H1 (cell line): ENCODE data around the gene CDKN2AIP. TPM values are rescaled to one million over a fixed set of nuclear protein-coding genes. Genes with fewer than 3 reads are reported as not detected.

ENCODE experiments used
- CTCF ChIA-PET: fragments of 300-600 bp; sonication (Branson Sonifier 250); formaldehyde crosslinking; loops from one replicate; lab custom pipeline; 2021; ENCODE audit not compliant: partially characterized antibody; lab: Charles Lee
- POLR2A ChIA-PET: fragments of 300-600 bp; sonication (Branson Sonifier 250); formaldehyde crosslinking; loops from one replicate; lab custom pipeline; 2021; ENCODE audit warnings: inconsistent platforms; ENCODE audit not compliant: partially characterized antibody; lab: Charles Lee
- DNase-seq, 2 experiments: peaks; one replicate each; pipeline versions ENCODE4 v3.0.0 to v3.0.0-alpha.2; 2010 to 2022; ENCODE audit warnings: low spot score in 2 of 2, low read depth in 1 of 2, mixed read lengths in 1 of 2
- FAIRE-seq: peaks from 2 replicates; lab custom pipeline; 2011; peaks lifted over from hg19 to GRCh38; lab: Jason Lieb, UNC
- H2AFZ ChIP-seq: 2 replicates; pipeline ENCODE4 v1.8.1; 2012; ENCODE audit warnings: low read length, inconsistent platforms
- H2AK5ac ChIP-seq: 2 replicates; pipeline ENCODE4 v1.6.1; 2013; ENCODE audit warnings: low read depth, low read length
- H2BK120ac ChIP-seq: replicated peaks from 2 replicates; pipeline ENCODE3; 2013; ENCODE audit warnings: low read depth, low read length, inconsistent platforms
- H2BK12ac ChIP-seq: 2 replicates; pipeline ENCODE4 v1.6.1; 2013; ENCODE audit warnings: low read depth, low read length
- H2BK15ac ChIP-seq: 2 replicates; pipeline ENCODE4 v1.6.1; 2013; ENCODE audit warnings: low read length
- H2BK20ac ChIP-seq: 2 replicates; pipeline ENCODE4 v1.6.1; 2013; ENCODE audit warnings: low read length
- H2BK5ac ChIP-seq: 2 replicates; pipeline ENCODE4 v1.6.1; 2013; ENCODE audit warnings: low read depth, low read length
- H3K14ac ChIP-seq: 2 replicates; pipeline ENCODE4 v1.6.1; 2013; ENCODE audit warnings: inconsistent platforms; ENCODE audit not compliant: insufficient read length
- H3K18ac ChIP-seq: 2 replicates; pipeline ENCODE4 v1.6.1; 2013; ENCODE audit warnings: low read length; ENCODE audit errors: extremely low read depth
- H3K23ac ChIP-seq: 2 replicates; pipeline ENCODE4 v1.6.1; 2013; ENCODE audit warnings: inconsistent platforms; ENCODE audit not compliant: insufficient read length
- H3K23me2 ChIP-seq: 2 replicates; pipeline ENCODE4 v1.6.1; 2013; ENCODE audit warnings: low read depth, low read length
- H3K27ac ChIP-seq: 2 replicates; pipeline ENCODE4 v1.6.1; 2011; ENCODE audit warnings: low read depth, low read length, inconsistent platforms
- H3K27me3 ChIP-seq, 4 experiments: replicated peaks in 1 of 4; 1 replicate in 1 of 4; 2 replicates in 3 of 4; pipeline versions ENCODE4 v1.6.1 to v1.8.1; 2011 to 2013; ENCODE audit warnings: low read length in 3 of 4, mild to moderate bottlenecking in 3 of 4, inconsistent platforms in 2 of 4, mixed read lengths in 2 of 4, moderate library complexity in 1 of 4; ENCODE audit not compliant: control insufficient read depth in 3 of 4, insufficient read depth in 3 of 4; ENCODE audit errors: extremely low read depth in 1 of 4
- H3K36me3 ChIP-seq, 4 experiments: 2 replicates each; pipeline versions ENCODE4 v1.6.1 to v1.8.1; 2011 to 2013; ENCODE audit warnings: mild to moderate bottlenecking in 4 of 4, low read length in 3 of 4, moderate library complexity in 2 of 4, control low read depth in 1 of 4, inconsistent platforms in 1 of 4; ENCODE audit not compliant: insufficient read depth in 4 of 4, control insufficient read depth in 2 of 4
- H3K4ac ChIP-seq: replicated peaks from 2 replicates; pipeline ENCODE3; 2013; ENCODE audit warnings: low read length, low read depth, mixed read lengths, inconsistent platforms; ENCODE audit not compliant: insufficient read length
- H3K4me1 ChIP-seq, 4 experiments: replicated peaks in 1 of 4; 1 replicate in 1 of 4; 2 replicates in 3 of 4; pipeline versions ENCODE4 v1.6.1 to v1.8.1; 2011 to 2013; ENCODE audit warnings: low read length in 3 of 4, inconsistent platforms in 2 of 4, mixed read lengths in 1 of 4; ENCODE audit not compliant: insufficient read depth in 4 of 4, control insufficient read depth in 3 of 4
- H3K4me2 ChIP-seq, 2 experiments: 2 replicates each; pipeline versions ENCODE4 v1.6.1 to v1.8.1; 2011 to 2013; ENCODE audit warnings: low read depth in 2 of 2, low read length in 2 of 2, control low read depth in 1 of 2, inconsistent platforms in 1 of 2, mild to moderate bottlenecking in 1 of 2; ENCODE audit not compliant: insufficient read depth in 1 of 2
- H3K4me3 ChIP-seq, 4 experiments: fragments of 200-600, 300-600 bp in 1 of 4; sonication (generic), shearing (Covaris generic), sonication (Bioruptor Twin) in 1 of 4; 2 replicates each; pipeline versions ENCODE4 v1.5.1 to v1.8.1; 2011 to 2016; ENCODE audit warnings: low read length in 4 of 4, low read depth in 3 of 4, control low read depth in 2 of 4, inconsistent platforms in 2 of 4, mild to moderate bottlenecking in 2 of 4, mixed read lengths in 1 of 4, moderate library complexity in 1 of 4; ENCODE audit not compliant: insufficient read depth in 2 of 4; ENCODE audit errors: extremely low read depth in 1 of 4
- H3K56ac ChIP-seq: replicated peaks from 2 replicates; pipeline ENCODE3; 2013; ENCODE audit warnings: low read depth, mild to moderate bottlenecking, mixed read lengths, low read length, inconsistent platforms; ENCODE audit not compliant: insufficient read length
- H3K79me1 ChIP-seq: 2 replicates; pipeline ENCODE4 v1.6.1; 2013; ENCODE audit warnings: low read depth, low read length, control low read depth
- H3K79me2 ChIP-seq, 2 experiments: 2 replicates each; pipeline versions ENCODE4 v1.6.1 to v1.8.1; 2012 to 2013; ENCODE audit warnings: low read length in 2 of 2, mild to moderate bottlenecking in 2 of 2, inconsistent platforms in 1 of 2; ENCODE audit not compliant: insufficient read depth in 2 of 2, control insufficient read depth in 1 of 2
- H3K9ac ChIP-seq, 4 experiments: replicated peaks in 1 of 4; 1 replicate in 1 of 4; 2 replicates in 3 of 4; pipeline versions ENCODE4 v1.6.1 to v1.8.1; 2011 to 2013; ENCODE audit warnings: low read depth in 3 of 4, low read length in 3 of 4, control low read depth in 2 of 4, mild to moderate bottlenecking in 2 of 4, moderate library complexity in 2 of 4, inconsistent platforms in 1 of 4; ENCODE audit errors: extremely low read depth in 1 of 4
- H3K9me3 ChIP-seq, 2 experiments: 2 replicates each; pipeline versions ENCODE4 v1.6.1 to v1.8.1; 2012 to 2013; ENCODE audit warnings: mild to moderate bottlenecking in 2 of 2, moderate library complexity in 2 of 2, control low read depth in 1 of 2, inconsistent platforms in 1 of 2, low read depth in 1 of 2, low read length in 1 of 2, mixed read lengths in 1 of 2; ENCODE audit not compliant: insufficient read depth in 2 of 2
- H4K20me1 ChIP-seq, 2 experiments: replicated peaks in 1 of 2; 2 replicates each; pipeline versions ENCODE3 to v1.8.1; 2011 to 2013; ENCODE audit warnings: inconsistent platforms in 2 of 2, low read length in 2 of 2, mild to moderate bottlenecking in 1 of 2; ENCODE audit not compliant: insufficient read depth in 2 of 2, control insufficient read depth in 1 of 2
- H4K5ac ChIP-seq: 2 replicates; pipeline ENCODE4 v1.6.1; 2013; ENCODE audit warnings: low read length, low read depth, mixed read lengths, inconsistent platforms; ENCODE audit not compliant: insufficient read length
- H4K8ac ChIP-seq: 2 replicates; pipeline ENCODE4 v1.8.0; 2013; ENCODE audit warnings: mild to moderate bottlenecking, moderate library complexity, low read length, inconsistent platforms; ENCODE audit not compliant: insufficient read depth; ENCODE audit errors: extremely low read depth
- H4K91ac ChIP-seq: replicated peaks from 2 replicates; pipeline ENCODE3; 2013; ENCODE audit warnings: low read length, mixed read lengths, inconsistent platforms; ENCODE audit not compliant: insufficient read length
- ASH2L ChIP-seq: fragments of 200-600, 300-600 bp; sonication (generic); IDR thresholded peaks from one replicate; pipeline ENCODE4 v1.7.1; 2017; ENCODE audit warnings: low read length
- ATF2 ChIP-seq: IDR thresholded peaks from 2 replicates; pipeline ENCODE4 v1.6.1; 2012; ENCODE audit warnings: low read length, inconsistent platforms
- BACH1 ChIP-seq: IDR thresholded peaks from 2 replicates; pipeline ENCODE4 v1.6.1; 2012; ENCODE audit warnings: low read length, improper control_type of control experiment
- CHD2 ChIP-seq: IDR thresholded peaks from 2 replicates; pipeline ENCODE4 v1.6.1; 2012; ENCODE audit warnings: low read length, improper control_type of control experiment
- CTBP2 ChIP-seq: IDR thresholded peaks from 2 replicates; pipeline ENCODE4 v1.7.0; 2011; ENCODE audit warnings: borderline replicate concordance, mild to moderate bottlenecking, moderate library complexity, mixed read lengths, low read length; ENCODE audit not compliant: insufficient read depth, insufficient read length
- JUN ChIP-seq: IDR thresholded peaks from 2 replicates; pipeline ENCODE4 v1.6.1; 2011; ENCODE audit warnings: low read depth, mild to moderate bottlenecking, improper control_type of control experiment, low read length
- JUND ChIP-seq: IDR thresholded peaks from 2 replicates; pipeline ENCODE4 v1.6.1; 2011; ENCODE audit warnings: mild to moderate bottlenecking, improper control_type of control experiment, low read length
- KDM1A ChIP-seq: fragments of 200-600, 300-600 bp; sonication (generic); IDR thresholded peaks from 2 replicates; pipeline ENCODE4 v1.7.1; 2016; ENCODE audit warnings: mild to moderate bottlenecking, low read length, borderline replicate concordance
- MAFK ChIP-seq: IDR thresholded peaks from 2 replicates; pipeline ENCODE4 v1.6.1; 2012; ENCODE audit warnings: low read depth, mild to moderate bottlenecking, improper control_type of control experiment, low read length
- POLR2AphosphoS5 ChIP-seq: IDR thresholded peaks from 2 replicates; pipeline ENCODE4 v1.6.1; 2011; ENCODE audit warnings: low read depth, low read length
- SP4 ChIP-seq: IDR thresholded peaks from 2 replicates; pipeline ENCODE4 v1.6.1; 2012; ENCODE audit warnings: low read length, inconsistent platforms
- TBP ChIP-seq: IDR thresholded peaks from 2 replicates; pipeline ENCODE4 v1.6.1; 2011; ENCODE audit warnings: low read depth, low read length, improper control_type of control experiment
- USF2 ChIP-seq: IDR thresholded peaks from 2 replicates; pipeline ENCODE4 v1.6.1; 2011; ENCODE audit warnings: low read length, improper control_type of control experiment
- WGBS, 2 experiments: shearing (Covaris generic) in 1 of 2; methylation state at CpG; one replicate each; pipeline versions ENCODE4 v1.1.6 to v1.1.7; 2013 to 2015; ENCODE audit warnings: low lambda C conversion rate in 2 of 2, mixed read lengths in 2 of 2, inconsistent platforms in 1 of 2, low coverage in 1 of 2, missing lambda C conversion rate in 1 of 2; ENCODE audit not compliant: insufficient replicate concordance in 2 of 2, insufficient coverage in 1 of 2, insufficient read length in 1 of 2; ENCODE audit errors: extremely low coverage in 1 of 2, missing lambda C conversion rate in 1 of 2; 5-methylcytosine and 5-hydroxymethylcytosine counted together
- polyA plus RNA-seq, 7 experiments: library from polyadenylated mRNA; depleted of rRNA in 3 of 7; stranded (reverse) in 5 of 7; unstranded in 2 of 7; fragments of >200 nt in 5 of 7; fragments of 200-250 nt in 2 of 7; gene quantifications; 1 replicate in 5 of 7; 2 replicates in 1 of 7; 4 replicates in 1 of 7; pipeline versions ENCODE4 v1.2.1 to v1.2.3, GENCODE V29; 2011 to 2013; ENCODE audit warnings: missing spikeins in 2 of 7, mixed read lengths in 2 of 7
- total RNA-seq: library from RNA; stranded (reverse); fragmentation: NEBNext Ultra II Directional; extraction: Animal tissue kit (Norgen Biotek cat#: 25700); gene quantifications from 2 replicates; pipeline ENCODE4 v1.2.1, GENCODE V29; 2021

Gene CDKN2AIP
- total and polyA plus RNA-seq, 2 of the 8 experiments (the other 6 are each of a cell fraction or from before 2014, with no cell fraction given), result 6.0 to 14.0 TPM

- no peak overlapping the region for H3K4ac ChIP-seq
- TF ChIP-seq JUN (no peak), USF2 (no peak), CHD2 (no peak), BACH1 (no peak), KDM1A (no peak), ATF2 (no peak), SP4 (no peak), MAFK (no peak), POLR2AphosphoS5 (no peak), JUND (no peak), CTBP2 (no peak), TBP (no peak), ASH2L (no peak)
Measured at GRCh38 chr4:183409934-183410333, 34.5 kb upstream of the CDKN2AIP start.

More at GRCh38 chr4:183409934-183410333, 34.5 kb upstream of the CDKN2AIP start:
- Histone ChIP-seq H4K91ac (no peak overlapping the region), H3K23me2 (no peaks in the 10 kb centered on the region), H3K9me3 (no peaks in the 10 kb centered on the region), H3K14ac (no peak overlapping the region), H2BK5ac (no peak overlapping the region), H3K56ac (no peak overlapping the region), H4K20me1 (no peaks in the 10 kb centered on the region), H3K9ac (no peak overlapping the region), H3K23ac (no peak overlapping the region), H3K27ac (no peak overlapping the region), H3K79me1 (no peaks in the 10 kb centered on the region), H4K5ac (no peak overlapping the region), H2BK20ac (no peak overlapping the region), H3K4me1 (no peaks in the 10 kb centered on the region), H2BK12ac (no peak overlapping the region), H2AFZ (no peak overlapping the region), H4K8ac (no peak overlapping the region), H3K27me3 (no peaks in the 10 kb centered on the region), H3K18ac (no peak overlapping the region), H2BK15ac (no peak overlapping the region), H2AK5ac (no peak overlapping the region), H3K36me3 (no peaks in the 10 kb centered on the region), H3K4me3 (no peak overlapping the region), H2BK120ac (no peak overlapping the region), H3K4me2 (no peak overlapping the region), H3K79me2 (no peaks in the 10 kb centered on the region)
- ChIA-PET CTCF (interaction anchor here (1.3 to 3.3 kb wide), 3 partner anchors 11 to 492 kb away, joined by 3 to 20 read pairs (median 5); no protein-coding TSS in a partner anchor), POLR2A (interaction anchor here (0.6 to 1.3 kb wide), 3 partner anchors 34 to 552 kb away, joined by 3 to 5 read pairs (median 3); partner anchors contain the start of gene CDKN2AIP)
- WGBS, 2 experiments, result 88% methylated on average over 8 of the region's 9 CpGs; no CpG with 5 or more reads in 1 of the 2 experiments
- FAIRE-seq (no peak), DNase-seq (no peak)
